Kidney (tissue), 14 donors: ENCODE measurements around the gene PLOD1. TPM values are rescaled to one million over a fixed set of nuclear protein-coding genes. Genes with fewer than 3 reads are reported as not detected.

ENCODE experiments used
- DNase-seq, 5 donors: peaks; one replicate each; pipeline ENCODE4 v3.0.0-alpha.2; 2013 to 2020
- FAIRE-seq: peaks from 2 replicates; lab custom pipeline; 2012; peaks lifted over from hg19 to GRCh38; lab: Jason Lieb, UNC
- H3K27ac ChIP-seq, 2 donors: one replicate each; pipeline ENCODE4 v1.7.0; 2013; ENCODE audit warnings: low read depth in 2 of 2, low read length in 2 of 2, inconsistent platforms in 1 of 2
- H3K27me3 ChIP-seq: one replicate; pipeline ENCODE4 v1.7.1; 2013; ENCODE audit warnings: low read length, inconsistent platforms; ENCODE audit not compliant: control insufficient read depth, insufficient read depth
- H3K36me3 ChIP-seq, 3 donors: one replicate each; pipeline versions ENCODE4 v1.7.0 to v1.7.1; 2013; ENCODE audit warnings: low read length in 3 of 3, control low read depth in 1 of 3, inconsistent platforms in 1 of 3; ENCODE audit not compliant: insufficient read depth in 3 of 3, control insufficient read depth in 2 of 3
- H3K4me1 ChIP-seq, 3 donors: one replicate each; pipeline versions ENCODE4 v1.7.0 to v1.7.1; 2013; ENCODE audit warnings: low read length in 3 of 3, inconsistent platforms in 1 of 3, low read depth in 1 of 3; ENCODE audit not compliant: control insufficient read depth in 2 of 3, insufficient read depth in 2 of 3
- H3K4me3 ChIP-seq, 3 donors: one replicate each; pipeline versions ENCODE4 v1.7.0 to v1.8.1; 2013; ENCODE audit warnings: low read length in 3 of 3, control low read depth in 1 of 3, inconsistent platforms in 1 of 3
- H3K9ac ChIP-seq, 3 donors: one replicate each; pipeline versions ENCODE4 v1.7.0 to v1.7.1; 2013; ENCODE audit warnings: low read length in 3 of 3, control low read depth in 1 of 3, inconsistent platforms in 1 of 3
- H3K9me3 ChIP-seq, 3 donors: one replicate each; pipeline versions ENCODE4 v1.7.0 to v1.7.1; 2013; ENCODE audit warnings: low read length in 3 of 3, control low read depth in 1 of 3, inconsistent platforms in 1 of 3; ENCODE audit not compliant: control insufficient read depth in 2 of 3, insufficient read depth in 1 of 3
- intact Hi-C: fragments of 100-400 bp; cut with DNase I; formaldehyde crosslinking; loops from one replicate; pipeline ENCODE4 v1.11.1; 2022
- polyA plus RNA-seq: library from polyadenylated mRNA; stranded (reverse); fragments of 350-450 nt; fragmentation: Illumina TruSeq; extraction: RNeasy Lipid Tissue Mini Kit (QIAGEN cat#74804); gene quantifications from one replicate; pipeline ENCODE4 v1.2.3, GENCODE V29; 2014; ENCODE audit warnings: low read depth, low replicate concordance; ENCODE audit not compliant: insufficient read depth
- total RNA-seq: library from RNA; stranded (reverse); fragmentation: NEBNext Ultra II Directional; extraction: Animal tissue kit (Norgen Biotek cat#: 25700); gene quantifications from one replicate; pipeline ENCODE4 v1.2.1, GENCODE V29; 2021
- TF ChIP-seq, protein P1 (sequence below): IDR thresholded peaks from 3 replicates; pipeline ENCODE4 v1.5.1; 2012; ENCODE audit warnings: mild to moderate bottlenecking, moderate library complexity, borderline replicate concordance; ENCODE audit not compliant: insufficient read depth; ENCODE audit errors: extremely low read depth
- donor health status: control.
- donor health status: control.
- donor health status: control.
- donor health status: control.
- donor health status: control.
- donor health status: DM: yes; HTN: yes; CAD: no.
- donor health status: Normal renal cell carcinoma (clear cell type).

PLOD1 gene
- total and polyA plus RNA-seq, 2 donors from 2014 or later: 58.8 to 103 TPM

DNA sequence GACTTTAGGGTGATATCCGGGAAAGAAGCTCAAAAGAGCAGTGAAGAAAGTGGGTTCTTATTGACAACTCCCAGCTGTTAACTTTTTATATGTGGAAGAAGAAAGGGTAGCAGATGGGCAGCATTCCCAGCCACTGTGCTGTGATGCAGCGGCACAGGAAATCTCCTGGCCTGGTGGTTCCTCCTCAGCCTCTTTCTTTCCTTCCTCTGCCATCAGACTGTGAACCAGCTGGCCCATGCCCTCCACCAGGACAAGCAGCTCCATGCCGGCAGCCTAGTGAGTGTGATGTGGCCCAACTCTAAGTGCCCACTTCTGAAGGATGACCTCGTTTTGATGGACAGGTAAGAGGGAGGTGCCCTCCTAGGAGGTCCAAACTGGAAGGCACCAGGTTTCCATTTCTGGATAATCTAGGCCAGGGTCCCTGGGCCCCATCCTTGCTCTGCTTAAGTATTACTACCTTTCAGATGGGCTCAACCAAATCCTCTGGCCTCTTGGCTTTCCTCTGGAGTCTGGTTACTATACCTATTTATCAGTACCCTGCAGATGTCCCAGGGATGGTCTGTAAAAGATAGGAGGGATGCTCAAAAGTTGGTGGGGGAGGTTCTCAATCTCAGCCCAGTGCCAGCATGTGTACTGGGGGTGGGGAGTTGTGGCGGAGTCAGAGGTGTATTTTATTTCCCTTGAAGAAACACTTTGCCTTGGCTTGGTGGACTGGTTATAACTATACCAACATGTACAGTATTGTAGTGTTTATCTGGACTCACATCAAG, 62.7 kb downstream of the PLOD1 start:
- H3K27me3 ChIP-seq: no peaks in the 10 kb centered on the region
- no peak for FAIRE-seq
- no peak overlapping the region for H3K4me3 ChIP-seq
- no peak overlapping the region for H3K27ac ChIP-seq
- peaks cover 5 to 62% (median 45%) of the 10 kb centered on the region in 3 donors for H3K36me3 ChIP-seq
- TF ChIP-seq, protein P1, sequence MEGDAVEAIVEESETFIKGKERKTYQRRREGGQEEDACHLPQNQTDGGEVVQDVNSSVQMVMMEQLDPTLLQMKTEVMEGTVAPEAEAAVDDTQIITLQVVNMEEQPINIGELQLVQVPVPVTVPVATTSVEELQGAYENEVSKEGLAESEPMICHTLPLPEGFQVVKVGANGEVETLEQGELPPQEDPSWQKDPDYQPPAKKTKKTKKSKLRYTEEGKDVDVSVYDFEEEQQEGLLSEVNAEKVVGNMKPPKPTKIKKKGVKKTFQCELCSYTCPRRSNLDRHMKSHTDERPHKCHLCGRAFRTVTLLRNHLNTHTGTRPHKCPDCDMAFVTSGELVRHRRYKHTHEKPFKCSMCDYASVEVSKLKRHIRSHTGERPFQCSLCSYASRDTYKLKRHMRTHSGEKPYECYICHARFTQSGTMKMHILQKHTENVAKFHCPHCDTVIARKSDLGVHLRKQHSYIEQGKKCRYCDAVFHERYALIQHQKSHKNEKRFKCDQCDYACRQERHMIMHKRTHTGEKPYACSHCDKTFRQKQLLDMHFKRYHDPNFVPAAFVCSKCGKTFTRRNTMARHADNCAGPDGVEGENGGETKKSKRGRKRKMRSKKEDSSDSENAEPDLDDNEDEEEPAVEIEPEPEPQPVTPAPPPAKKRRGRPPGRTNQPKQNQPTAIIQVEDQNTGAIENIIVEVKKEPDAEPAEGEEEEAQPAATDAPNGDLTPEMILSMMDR: no peak
- H3K9ac ChIP-seq: no peak overlapping the region
- no peaks in the 10 kb centered on the region for H3K9me3 ChIP-seq
- no peak for DNase-seq
- H3K4me1 ChIP-seq: no peaks in the 10 kb centered on the region
- intact Hi-C loops: no loop called here

DNA sequence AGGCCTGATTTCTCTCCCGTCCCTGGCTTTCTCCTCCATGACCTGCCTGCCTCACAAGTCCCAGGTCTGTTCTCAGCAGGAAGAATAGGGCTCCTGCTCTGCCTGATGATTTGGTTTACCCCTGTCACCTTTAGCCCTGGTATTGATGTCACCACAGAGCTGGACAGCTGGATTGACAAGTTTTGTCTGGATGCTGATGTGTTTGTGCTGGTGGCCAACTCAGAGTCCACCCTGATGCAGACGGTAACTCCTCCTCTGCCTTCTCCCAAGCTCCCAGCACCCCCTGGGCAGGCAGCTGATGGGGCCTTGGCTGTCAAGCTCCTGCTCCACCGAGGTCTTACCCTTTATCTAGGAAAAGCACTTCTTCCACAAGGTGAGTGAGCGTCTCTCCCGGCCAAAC, 64.1 kb downstream of the PLOD1 start:
- intact Hi-C loops: no loop called here
- H3K9ac ChIP-seq: no peak overlapping the region
- FAIRE-seq: no peak

DNA sequence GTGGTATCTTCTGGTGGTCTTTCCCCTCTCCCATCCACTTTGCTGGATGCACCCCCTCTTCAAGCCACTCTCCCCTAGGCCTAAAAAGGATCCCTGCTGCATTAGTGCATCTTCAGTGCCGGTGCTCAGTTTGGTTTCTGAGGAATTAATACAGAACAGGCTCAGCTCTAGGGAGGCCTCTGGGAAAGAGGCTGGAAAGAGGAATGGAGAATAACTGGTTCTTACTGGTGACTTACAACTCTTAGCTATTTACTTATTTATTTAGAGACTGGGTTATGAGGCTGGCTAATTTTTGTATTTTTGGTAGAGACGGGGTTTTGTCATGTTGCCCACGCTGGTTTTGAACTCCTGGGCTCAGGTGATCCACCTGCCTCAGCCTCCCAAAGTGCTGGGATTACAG, 64.7 kb downstream of the PLOD1 start:
- Histone ChIP-seq H3K27ac (no peak overlapping the region), H3K9ac (no peak overlapping the region), H3K36me3 (peaks cover 5 to 67% (median 55%) of the 10 kb centered on the region in 3 donors), H3K27me3 (no peaks in the 10 kb centered on the region), H3K4me1 (no peaks in the 10 kb centered on the region), H3K4me3 (no peak overlapping the region), H3K9me3 (no peaks in the 10 kb centered on the region)
- FAIRE-seq (no peak), DNase-seq (no peak)
- TF ChIP-seq, protein P1: no peak
- intact Hi-C loops: no loop called here

More for the DNA sequence above, 64.1 kb downstream of the PLOD1 start:
- H3K36me3 ChIP-seq: peaks cover 5 to 65% (median 50%) of the 10 kb centered on the region in 3 donors
- H3K4me1 ChIP-seq: no peaks in the 10 kb centered on the region
- TF ChIP-seq, protein P1: no peak
- H3K27me3 ChIP-seq: no peaks in the 10 kb centered on the region
- no peak overlapping the region for H3K4me3 ChIP-seq
- H3K9me3 ChIP-seq: no peaks in the 10 kb centered on the region
- no peak for DNase-seq
- no peak overlapping the region for H3K27ac ChIP-seq
